ENCODE data around the gene FARS2.
A peak's percentile ranks its signal among the peaks of the same experiment; 100 is the strongest.

The FARS2 gene

GRCh38 chr6:5260661-5261544, at the start of gene FARS2, which contains the start of gene LYRM4:
FARS2 (plus strand) TSS chr6:5261513.
LYRM4 (minus strand) TSS chr6:5260950; CDS start chr6:5260733, 217 bp downstream.
- DNase-seq, result peak; percentile 95

GRCh38 chr6:5213836-5214235, 47.5 kb upstream of the FARS2 start:
- no peak for DNase-seq

GRCh38 chr6:5214570-5215052, 46.7 kb upstream of the FARS2 start:
- DNase-seq, result peak; percentile 34

- no peak for DNase-seq
These were observed 46.2 kb upstream of the FARS2 start for GRCh38 chr6:5215159-5215558.

GRCh38 chr6:5215799-5216198, 45.5 kb upstream of the FARS2 start:
- no peak for DNase-seq

- DNase-seq, result no peak
These were observed 44.0 kb upstream of the FARS2 start for GRCh38 chr6:5217356-5217755.

GRCh38 chr6:5219011-5219691, 42.2 kb upstream of the FARS2 start:
- DNase-seq, result no peak

GRCh38 chr6:5220443-5220842, 40.9 kb upstream of the FARS2 start:
- no peak for DNase-seq

GRCh38 chr6:5223309-5223708, 38.0 kb upstream of the FARS2 start:
- DNase-seq, result no peak

GRCh38 chr6:5229356-5229755, 32.0 kb upstream of the FARS2 start:
- no peak for DNase-seq

GRCh38 chr6:5230081-5230480, 31.2 kb upstream of the FARS2 start:
- DNase-seq, result no peak

- no peak for DNase-seq
These were observed 30.0 kb upstream of the FARS2 start for GRCh38 chr6:5231289-5231688.

GRCh38 chr6:5234874-5235273, 26.4 kb upstream of the FARS2 start:
- DNase-seq, result no peak

GRCh38 chr6:5235830-5236229, 25.5 kb upstream of the FARS2 start:
- no peak for DNase-seq

- no peak for DNase-seq
These were observed 23.5 kb upstream of the FARS2 start for GRCh38 chr6:5237805-5238204.

GRCh38 chr6:5238336-5238735, 23.0 kb upstream of the FARS2 start:
- DNase-seq, result no peak

- DNase-seq, result no peak
These were observed 20.1 kb upstream of the FARS2 start for GRCh38 chr6:5241252-5241651.

- no peak for DNase-seq
These were observed 18.2 kb upstream of the FARS2 start for GRCh38 chr6:5243069-5243468.

GRCh38 chr6:5246141-5247097, 14.9 kb upstream of the FARS2 start:
- no peak for DNase-seq

- DNase-seq, result no peak
These were observed 14.1 kb upstream of the FARS2 start for GRCh38 chr6:5247201-5247600.

- no peak for DNase-seq
These were observed 12.8 kb upstream of the FARS2 start for GRCh38 chr6:5248302-5249098.
